Stomach (tissue), 4 donors: ENCODE data around the gene GRAMD1A.

Experiments
- CTCF ChIP-seq, 7 experiments: fragments of 450-650 bp in 4 of 7; fragments of 200-600 bp in 3 of 7; sonication (generic) in 3 of 7; IDR thresholded peaks; one replicate each; pipeline ENCODE4 v1.5.1; 2016 to 2019; ENCODE audit warnings: antibody characterized with exemption in 7 of 7, control low read depth in 2 of 7, mild to moderate bottlenecking in 1 of 7
- EP300 ChIP-seq: sonication (generic); formaldehyde crosslinking; IDR thresholded peaks from one replicate; pipeline ENCODE4 v1.6.1; 2017; ENCODE audit warnings: antibody characterized with exemption
- POLR2A ChIP-seq, 4 donors: fragments of 450-650 bp; IDR thresholded peaks; one replicate each; pipeline ENCODE4 v1.6.1; 2016; ENCODE audit warnings: antibody characterized with exemption in 4 of 4, control low read depth in 2 of 4, mild to moderate bottlenecking in 1 of 4, moderate library complexity in 1 of 4

- TF ChIP-seq CTCF (IDR thresholded peaks at IDR 0.05) (no peak), EP300 (no peak), POLR2A (IDR thresholded peaks at IDR 0.05) (no peak)
Observed at GRCh38 chr19:35041548-35042055, 41.5 kb downstream of the GRAMD1A start, which contains the start of gene HPN.
